Measurements from ENCODE around the gene MTCH1. TPM values are rescaled to one million over a fixed set of nuclear protein-coding genes. Genes with fewer than 3 reads are reported as not detected.

The MTCH1 gene
- total RNA-seq, 2 experiments from 2014 or later = 131 TPM

DNA sequence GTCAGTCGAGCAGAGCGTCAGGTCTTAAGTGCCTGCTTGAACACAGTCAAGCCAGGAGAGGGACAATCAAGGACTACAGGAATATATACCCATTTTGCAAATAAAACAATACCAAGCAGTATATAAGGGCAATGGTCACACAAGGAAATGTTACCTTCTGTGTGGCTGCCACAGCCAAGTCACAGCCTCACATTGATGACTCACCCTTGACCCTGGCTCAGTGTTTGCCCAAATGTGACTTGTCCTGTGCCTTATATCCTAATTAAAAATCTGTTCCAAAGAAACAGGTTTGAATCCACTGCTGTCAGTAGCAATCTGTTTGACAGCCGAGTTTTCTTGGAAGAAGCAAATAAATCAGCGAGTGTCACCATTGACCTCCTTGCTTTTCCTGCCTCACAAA, 65.9 kb downstream of the MTCH1 start:
- ChIA-PET POLR2A (no interaction called here), CTCF (interaction anchor here (1.1 kb wide), 1 partner anchor 35 kb away, joined by 3 read pairs; no protein-coding TSS in a partner anchor)
- no peak for DNase-seq
- H3K27ac Mint-ChIP-seq = no peak overlapping the region
- H3K9me3 Mint-ChIP-seq = no peaks in the 10 kb centered on the region
- H3K4me3 Mint-ChIP-seq = no peak overlapping the region
- no peaks in the 10 kb centered on the region for H3K27me3 Mint-ChIP-seq
- H3K4me1 Mint-ChIP-seq = peaks cover 32% of the 10 kb centered on the region
- peaks cover 65% of the 10 kb centered on the region for H3K36me3 Mint-ChIP-seq (ENCODE audit: low read depth)

Other genes starting within 250 kb of the MTCH1 start
- gene CPNE5, start 146.8 kb downstream of the MTCH1 start, total RNA-seq = 1 to 10 TPM; 4.0 TPM
- gene PPIL1, start 111.4 kb downstream of the MTCH1 start, total RNA-seq = 10 to 100 TPM; 22.8 to 24.3 TPM
- 10 to 100 TPM; 51.8 to 53.8 TPM for gene C6orf89, start 100.2 kb downstream of the MTCH1 start, total RNA-seq
- 1 to 10 TPM; 7.3 to 8.5 TPM for gene PI16, start 31.5 kb downstream of the MTCH1 start, total RNA-seq
- gene FGD2, start 19.5 kb upstream of the MTCH1 start, total RNA-seq = 1 to 10 TPM; 4.7 to 4.9 TPM
- gene PIM1, start 184.0 kb upstream of the MTCH1 start, total RNA-seq = 100 to 1,000 TPM; 497 to 505 TPM